HG03045 (cell line): ENCODE data around the gene SERGEF.

Experiments
- ATAC-seq: cut with Tn5 transposase; IDR thresholded peaks from one replicate; pipeline ENCODE4 v1.9.1; 2021; ENCODE audit warnings: mild to moderate bottlenecking, moderate library complexity; ENCODE audit not compliant: unreplicated experiment

The SERGEF gene

GRCh38 chr11:17760102-17761029 lies 252.5 kb downstream of the SERGEF start:
- ATAC-seq, result no peak

- ATAC-seq, result no peak
Measured at GRCh38 chr11:17755891-17756290, 257.0 kb downstream of the SERGEF start.

- ATAC-seq, result no peak
Measured at GRCh38 chr11:17753641-17754040, 259.2 kb downstream of the SERGEF start.

DNA sequence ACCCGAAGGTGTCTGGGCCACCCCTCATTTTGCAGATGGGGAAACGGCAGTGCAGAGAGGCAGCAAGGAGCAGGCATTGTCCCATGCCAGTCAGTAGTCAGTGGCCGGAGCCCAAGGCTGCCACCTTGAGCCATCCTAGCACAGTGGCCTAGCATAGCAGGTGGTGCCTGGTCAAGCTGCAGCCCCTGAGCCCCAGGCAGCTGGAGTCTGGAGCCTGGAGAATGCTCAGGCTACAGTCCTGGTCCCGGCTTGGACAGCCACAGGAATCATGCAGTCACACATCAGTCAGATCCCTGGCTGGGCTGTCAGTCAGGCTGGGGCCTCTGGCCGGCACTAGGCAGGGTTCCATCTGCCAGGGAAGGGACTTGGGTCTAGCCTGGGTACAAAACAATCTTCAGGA lies 259.7 kb downstream of the SERGEF start:
- no peak for ATAC-seq

- ATAC-seq, result no peak
Measured at GRCh38 chr11:17752144-17752543, 260.7 kb downstream of the SERGEF start.

- ATAC-seq, result no peak
Measured at GRCh38 chr11:17751558-17751957, 261.3 kb downstream of the SERGEF start.

- no peak for ATAC-seq
Measured at GRCh38 chr11:17750801-17751165, 262.1 kb downstream of the SERGEF start.

DNA sequence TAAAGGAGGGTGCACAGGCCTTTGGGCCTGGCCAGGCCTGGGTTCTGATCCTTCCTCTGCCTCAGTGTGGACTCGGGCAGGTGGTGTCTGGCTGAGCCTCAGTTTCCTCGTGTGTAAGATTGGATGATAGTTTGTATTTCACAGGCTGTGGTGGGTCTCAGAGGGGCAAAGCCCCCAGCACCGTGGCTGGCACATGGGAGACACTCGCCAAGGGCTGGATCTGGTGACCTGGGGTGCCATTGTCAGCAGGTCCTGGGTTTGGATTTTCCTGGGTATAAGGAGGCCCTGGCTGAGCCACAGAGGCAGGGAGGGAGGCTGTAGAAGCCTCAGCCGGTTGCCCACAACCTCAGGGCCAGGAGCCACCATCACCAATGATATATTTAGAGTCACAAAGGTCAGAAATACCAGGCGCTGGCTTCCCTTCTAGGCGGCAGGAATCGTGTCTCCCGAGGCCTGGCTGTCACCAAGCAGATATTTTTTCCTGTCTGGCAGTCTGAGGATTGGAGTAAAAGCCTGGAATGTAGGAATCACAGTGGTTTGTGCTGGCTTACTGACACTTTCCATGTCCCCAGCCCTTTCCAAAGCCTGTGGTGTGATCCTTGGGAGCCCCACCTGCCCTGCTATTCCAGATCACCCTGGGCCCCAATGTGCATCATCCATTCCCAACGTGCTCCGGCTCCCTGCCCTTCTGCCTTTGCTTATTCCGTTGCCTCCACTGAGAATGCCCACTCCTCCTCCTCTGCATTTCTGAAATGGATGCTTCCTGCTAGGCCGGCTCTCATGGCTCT lies 262.6 kb downstream of the SERGEF start:
- no peak for ATAC-seq

DNA sequence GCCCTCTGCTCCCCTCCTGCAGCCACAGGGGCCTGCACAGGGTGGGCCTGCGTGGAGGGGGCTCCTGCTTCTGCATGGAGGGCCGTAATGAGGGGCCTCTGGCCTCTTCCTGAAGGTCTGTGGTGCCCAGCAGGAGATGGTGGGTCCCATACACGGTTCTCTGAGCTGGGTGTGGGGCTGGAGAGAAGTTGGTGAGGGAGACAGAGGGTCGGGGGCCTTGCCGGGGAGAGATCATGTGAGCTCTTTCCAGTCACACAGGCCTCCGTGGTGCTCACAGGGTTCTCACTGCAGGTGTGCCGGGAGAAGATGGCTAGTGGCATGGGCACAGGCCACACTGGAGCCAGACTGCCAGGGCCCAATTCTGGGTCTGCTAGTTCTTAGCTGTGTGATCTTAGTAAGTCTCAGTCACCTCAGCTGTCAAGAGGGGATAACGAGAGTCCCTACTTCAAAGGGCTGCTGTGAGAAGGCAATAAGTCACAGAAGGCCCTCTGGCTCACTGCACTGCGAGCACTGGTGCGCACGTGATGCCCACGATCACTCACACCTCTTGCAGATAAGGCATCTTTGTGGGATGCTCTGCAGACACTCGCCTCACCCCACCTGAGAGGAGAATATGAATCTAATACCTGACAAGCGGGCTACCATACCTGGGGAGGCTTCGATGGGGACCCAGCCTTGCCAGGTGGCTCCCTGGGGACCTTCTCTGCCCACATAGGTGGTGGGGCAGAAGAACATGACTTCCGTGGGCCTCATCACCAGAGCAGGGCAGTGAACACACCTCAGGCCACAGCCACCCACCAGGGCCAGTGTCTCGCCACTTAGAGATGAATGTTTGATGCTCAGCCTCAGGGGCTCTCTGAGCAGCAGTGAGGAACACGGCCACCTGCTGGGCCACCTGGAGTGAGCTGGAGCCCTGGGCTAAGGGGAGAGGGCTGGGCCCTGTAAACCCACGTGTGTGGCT lies 263.8 kb downstream of the SERGEF start:
- no peak for ATAC-seq

GRCh38 chr11:17748044-17748443 lies 264.8 kb downstream of the SERGEF start:
- ATAC-seq, result no peak

GRCh38 chr11:17747131-17747955 lies 265.5 kb downstream of the SERGEF start:
- no peak for ATAC-seq

DNA sequence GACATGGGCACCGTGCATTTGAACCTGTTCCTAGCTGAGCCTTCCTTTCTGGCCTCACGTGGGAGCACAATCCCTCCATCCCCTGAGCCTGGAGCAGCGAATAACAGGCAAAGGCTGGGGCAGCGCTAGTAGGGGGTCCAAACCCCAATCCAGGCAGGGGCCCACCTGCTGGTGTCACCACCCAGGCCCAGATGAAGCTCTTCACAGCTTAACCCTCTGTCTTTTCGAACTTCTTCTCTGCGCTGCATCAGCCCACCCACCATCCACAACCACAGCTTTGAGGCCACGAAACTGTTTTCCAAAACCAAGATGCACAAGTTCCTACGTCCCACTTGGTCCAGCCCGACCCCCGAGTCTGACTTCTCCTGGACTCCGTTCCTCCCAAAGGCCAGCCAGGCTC lies 266.8 kb downstream of the SERGEF start:
- ATAC-seq, result no peak

DNA sequence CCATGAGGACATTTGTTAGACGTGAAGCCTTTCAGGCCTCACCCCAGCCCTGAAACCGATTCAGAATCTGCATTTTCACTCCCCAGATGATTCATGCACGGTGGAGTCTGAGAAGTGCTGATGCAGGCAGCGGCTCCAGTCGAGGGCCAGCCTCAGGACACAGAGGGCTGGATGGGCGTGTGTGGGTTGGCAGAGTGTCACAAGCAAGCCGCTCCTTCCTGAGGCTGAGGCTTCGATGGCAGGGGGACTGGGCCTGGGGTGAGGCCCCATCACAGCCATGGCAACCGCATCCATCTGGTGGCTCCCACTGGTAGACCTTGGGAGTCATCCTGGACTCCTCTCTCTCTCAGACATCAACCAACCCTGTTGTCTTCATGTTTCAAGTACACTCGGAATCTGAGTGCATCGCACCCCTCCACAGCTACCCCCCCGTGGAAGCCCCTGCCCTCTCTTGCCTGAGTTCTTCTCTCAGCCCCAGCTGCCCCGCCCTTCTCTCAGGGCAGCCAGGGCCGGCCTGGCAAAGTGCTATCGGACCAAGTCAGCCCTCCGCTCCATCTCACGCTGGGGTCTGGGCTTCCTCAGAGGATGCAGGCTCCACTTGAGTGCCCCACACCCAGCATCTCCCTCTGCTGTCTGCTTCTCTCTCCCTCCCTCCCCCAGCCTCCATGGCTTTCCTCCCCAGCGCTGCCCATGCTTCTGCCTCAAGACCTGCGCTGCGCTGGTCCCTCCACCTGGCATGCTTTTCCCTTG lies 267.6 kb downstream of the SERGEF start:
- no peak for ATAC-seq

GRCh38 chr11:17744151-17744940 lies 268.5 kb downstream of the SERGEF start:
- ATAC-seq, result no peak

- ATAC-seq, result no peak
Measured at GRCh38 chr11:17743808-17744119, 269.1 kb downstream of the SERGEF start.

DNA sequence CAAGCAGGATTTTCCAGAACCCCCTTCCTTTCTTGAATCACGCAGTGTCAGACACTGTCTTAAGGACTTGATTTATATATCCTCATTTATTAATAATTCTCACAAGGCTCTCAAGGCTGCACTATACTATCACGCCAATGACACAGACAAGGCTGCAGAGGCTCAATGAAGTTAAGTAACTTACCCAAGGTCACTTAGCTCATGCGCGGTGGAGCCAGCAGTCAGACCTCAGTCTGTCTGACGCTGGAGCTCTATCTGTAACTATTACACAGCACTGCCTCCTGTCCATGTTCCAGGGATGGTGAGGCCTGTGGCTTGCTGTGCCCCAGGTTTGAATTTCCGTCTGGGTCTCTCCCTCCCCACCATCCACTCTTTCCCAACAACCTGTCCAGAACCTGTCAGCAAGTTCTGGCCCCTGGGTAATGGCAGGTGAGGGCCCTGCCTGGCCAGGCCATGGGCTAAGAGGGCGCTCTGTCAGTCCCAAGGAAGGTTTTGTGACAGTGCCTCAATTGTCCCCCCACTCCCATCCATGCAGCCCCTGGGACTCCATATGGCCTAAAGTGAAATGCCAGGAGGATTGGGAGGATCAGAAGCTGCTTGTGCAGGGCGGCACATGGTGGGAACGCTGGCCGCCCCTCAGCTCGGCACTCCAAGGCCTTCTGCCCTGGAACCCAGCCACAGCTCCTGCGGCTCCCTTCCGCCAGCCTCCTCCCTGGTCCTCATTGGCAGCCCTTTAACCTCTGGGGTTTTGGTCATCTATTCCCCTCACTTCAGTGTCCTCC lies 269.6 kb downstream of the SERGEF start:
- no peak for ATAC-seq

GRCh38 chr11:17742019-17742418 lies 270.8 kb downstream of the SERGEF start:
- no peak for ATAC-seq

GRCh38 chr11:17741487-17741886 lies 271.4 kb downstream of the SERGEF start:
- no peak for ATAC-seq
